Activated naive CD8-positive, alpha-beta T cell treated with anti-CD3 and anti-CD28 coated beads for 36 hours (primary cell): Measurements from ENCODE around the gene KIF3A. TPM values are rescaled to one million over a fixed set of nuclear protein-coding genes. Genes with fewer than 3 reads are reported as not detected.

Source experiments
- DNase-seq: peaks from one replicate; pipeline ENCODE4 v3.0.0; 2021
- H3K27ac Mint-ChIP-seq: one replicate; pipeline ENCODE4 v1.8.0; 2022; ENCODE audit warnings: mild to moderate bottlenecking, moderate library complexity, mixed read lengths
- H3K27me3 Mint-ChIP-seq: one replicate; pipeline ENCODE4 v1.8.0; 2022; ENCODE audit warnings: mild to moderate bottlenecking, mixed read lengths
- H3K36me3 Mint-ChIP-seq: one replicate; pipeline ENCODE4 v1.8.0; 2021; ENCODE audit warnings: mild to moderate bottlenecking, mixed read lengths
- H3K4me1 Mint-ChIP-seq: one replicate; pipeline ENCODE4 v1.8.0; 2021; ENCODE audit warnings: mixed read lengths
- H3K4me3 Mint-ChIP-seq: one replicate; pipeline ENCODE4 v1.8.0; 2022; ENCODE audit warnings: mild to moderate bottlenecking, moderate library complexity, mixed read lengths
- H3K9me3 Mint-ChIP-seq: one replicate; pipeline ENCODE4 v1.8.0; 2022; ENCODE audit warnings: mixed read lengths
- total RNA-seq, 2 experiments: library from RNA; stranded (reverse); gene quantifications; one replicate each; pipeline ENCODE4 v1.2.3, GENCODE V29; 2021

The KIF3A gene
- total RNA-seq, 2 experiments from 2014 or later, result 10.7 to 11.1 TPM

GRCh38 chr5:132763181-132764036 lies 26.1 kb upstream of the KIF3A start:
- no peaks in the 10 kb centered on the region for H3K9me3 Mint-ChIP-seq
- no peaks in the 10 kb centered on the region for H3K36me3 Mint-ChIP-seq
- H3K4me1 Mint-ChIP-seq, result no peaks in the 10 kb centered on the region
- no peaks in the 10 kb centered on the region for H3K27me3 Mint-ChIP-seq
- no peak overlapping the region for H3K27ac Mint-ChIP-seq
- DNase-seq, result no peak
- H3K4me3 Mint-ChIP-seq, result no peak overlapping the region

- no peaks in the 10 kb centered on the region for H3K36me3 Mint-ChIP-seq
- H3K4me1 Mint-ChIP-seq, result no peaks in the 10 kb centered on the region
- no peaks in the 10 kb centered on the region for H3K27me3 Mint-ChIP-seq
- no peak for DNase-seq
- H3K4me3 Mint-ChIP-seq, result no peak overlapping the region
- no peaks in the 10 kb centered on the region for H3K9me3 Mint-ChIP-seq
- no peak overlapping the region for H3K27ac Mint-ChIP-seq
These were observed 25.1 kb upstream of the KIF3A start for GRCh38 chr5:132762246-132763000.

- no peak for DNase-seq
- Mint-ChIP-seq H3K4me1 (no peaks in the 10 kb centered on the region), H3K4me3 (no peak overlapping the region), H3K27me3 (no peaks in the 10 kb centered on the region), H3K9me3 (no peaks in the 10 kb centered on the region), H3K27ac (no peak overlapping the region), H3K36me3 (no peaks in the 10 kb centered on the region)
These were observed 24.2 kb upstream of the KIF3A start for GRCh38 chr5:132761321-132762240.

- Mint-ChIP-seq H3K27ac (no peak overlapping the region), H3K4me3 (no peak overlapping the region), H3K4me1 (no peaks in the 10 kb centered on the region), H3K27me3 (no peaks in the 10 kb centered on the region), H3K9me3 (no peaks in the 10 kb centered on the region), H3K36me3 (no peaks in the 10 kb centered on the region)
- no peak for DNase-seq
These were observed 23.4 kb upstream of the KIF3A start for GRCh38 chr5:132760601-132761317.

GRCh38 chr5:132760049-132760420 lies 22.7 kb upstream of the KIF3A start:
- Mint-ChIP-seq H3K4me1 (peaks cover 2% of the 10 kb centered on the region), H3K4me3 (no peak overlapping the region), H3K27me3 (no peaks in the 10 kb centered on the region), H3K27ac (no peak overlapping the region), H3K9me3 (no peaks in the 10 kb centered on the region), H3K36me3 (peaks cover 2% of the 10 kb centered on the region)
- DNase-seq, result no peak

GRCh38 chr5:132759114-132760048 lies 22.0 kb upstream of the KIF3A start:
- peaks cover 2% of the 10 kb centered on the region for H3K36me3 Mint-ChIP-seq
- H3K4me1 Mint-ChIP-seq, result peaks cover 8% of the 10 kb centered on the region
- no peak for DNase-seq
- no peaks in the 10 kb centered on the region for H3K9me3 Mint-ChIP-seq
- H3K4me3 Mint-ChIP-seq, result no peak overlapping the region
- no peaks in the 10 kb centered on the region for H3K27me3 Mint-ChIP-seq
- H3K27ac Mint-ChIP-seq, result no peak overlapping the region

- H3K9me3 Mint-ChIP-seq, result no peaks in the 10 kb centered on the region
- no peak for DNase-seq
- H3K36me3 Mint-ChIP-seq, result peaks cover 2% of the 10 kb centered on the region
- H3K4me1 Mint-ChIP-seq, result peaks cover 11% of the 10 kb centered on the region
- H3K27me3 Mint-ChIP-seq, result no peaks in the 10 kb centered on the region
- H3K27ac Mint-ChIP-seq, result no peak overlapping the region
- H3K4me3 Mint-ChIP-seq, result no peak overlapping the region
These were observed 21.1 kb upstream of the KIF3A start for GRCh38 chr5:132758451-132758850.

- Mint-ChIP-seq H3K36me3 (peaks cover 16% of the 10 kb centered on the region), H3K27ac (no peak overlapping the region), H3K27me3 (no peaks in the 10 kb centered on the region), H3K9me3 (no peaks in the 10 kb centered on the region), H3K4me3 (no peak overlapping the region), H3K4me1 (peaks cover 18% of the 10 kb centered on the region)
- no peak for DNase-seq
These were observed 19.2 kb upstream of the KIF3A start for GRCh38 chr5:132756542-132756941.

- Mint-ChIP-seq H3K9me3 (no peaks in the 10 kb centered on the region), H3K36me3 (peaks cover 24% of the 10 kb centered on the region), H3K4me3 (no peak overlapping the region), H3K27ac (peak overlapping the region; percentile 36), H3K27me3 (no peaks in the 10 kb centered on the region), H3K4me1 (peaks cover 34% of the 10 kb centered on the region)
- DNase-seq, result no peak
These were observed 17.6 kb upstream of the KIF3A start for GRCh38 chr5:132754947-132755346.

GRCh38 chr5:132754111-132754510 lies 16.8 kb upstream of the KIF3A start:
- DNase-seq, result no peak
- Mint-ChIP-seq H3K4me3 (no peak overlapping the region), H3K36me3 (peaks cover 28% of the 10 kb centered on the region), H3K4me1 (peaks cover 40% of the 10 kb centered on the region), H3K27me3 (no peaks in the 10 kb centered on the region), H3K9me3 (no peaks in the 10 kb centered on the region), H3K27ac (no peak overlapping the region)

- DNase-seq, result no peak
- Mint-ChIP-seq H3K27me3 (no peaks in the 10 kb centered on the region), H3K4me1 (peaks cover 40% of the 10 kb centered on the region), H3K9me3 (no peaks in the 10 kb centered on the region), H3K27ac (no peak overlapping the region), H3K36me3 (peaks cover 28% of the 10 kb centered on the region), H3K4me3 (no peak overlapping the region)
These were observed 16.0 kb upstream of the KIF3A start for GRCh38 chr5:132753135-132753987.

- Mint-ChIP-seq H3K9me3 (no peaks in the 10 kb centered on the region), H3K27me3 (no peaks in the 10 kb centered on the region), H3K4me3 (no peak overlapping the region), H3K4me1 (peaks cover 42% of the 10 kb centered on the region), H3K27ac (peak overlapping the region; percentile 55), H3K36me3 (peaks cover 28% of the 10 kb centered on the region)
- no peak for DNase-seq
These were observed 15.3 kb upstream of the KIF3A start for GRCh38 chr5:132752581-132753125.
